C4-2B (cell line): ENCODE results near the gene IL1A.

Source experiments
- CTCF ChIP-seq: fragments of 450-650 bp; conservative IDR thresholded peaks from 2 replicates; pipeline ENCODE4 v1.5.1; 2017; ENCODE audit warnings: mild to moderate bottlenecking
- ZFX ChIP-seq: fragments of 450-650 bp; IDR thresholded peaks from 2 replicates; pipeline ENCODE4 v1.6.1; 2017

GRCh38 chr2:112767693-112768330 lies 16.5 kb downstream of the IL1A start:
- TF ChIP-seq CTCF (no peak), ZFX (no peak)
